ENCODE results near the gene LAMB4. TPM values are rescaled to one million over a fixed set of nuclear protein-coding genes. Genes with fewer than 3 reads are reported as not detected.

The LAMB4 gene
- polyA plus RNA-seq, 3 donors: 2.0 to 7.3 (median 2.2) TPM

- no peak for DNase-seq
These were observed 50.9 kb downstream of the LAMB4 start for GRCh38 chr7:108079276-108079647.

GRCh38 chr7:108078691-108079090 lies 51.5 kb downstream of the LAMB4 start:
- DNase-seq: no peak

- DNase-seq: no peak
These were observed 51.9 kb downstream of the LAMB4 start for GRCh38 chr7:108078211-108078673.

DNA sequence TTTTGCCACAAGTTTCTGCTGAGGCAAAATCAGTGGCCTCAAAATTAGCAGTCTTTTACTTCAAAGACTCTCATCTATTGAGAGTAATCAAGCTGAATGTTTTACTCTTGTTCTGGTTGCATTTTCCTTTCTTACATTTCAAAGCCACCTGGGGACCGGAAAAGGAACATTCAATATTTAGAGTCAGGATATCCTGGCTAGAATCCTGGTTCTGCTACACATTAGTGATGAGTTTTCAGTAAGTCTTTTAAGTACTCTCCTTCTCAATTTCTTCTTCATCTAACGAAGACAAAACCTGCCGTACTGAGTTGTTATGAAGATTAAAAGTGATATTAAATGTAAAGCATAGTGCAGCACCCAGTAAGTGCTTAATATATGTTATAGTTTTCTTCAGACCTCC lies 52.5 kb downstream of the LAMB4 start:
- no peak for DNase-seq

DNA sequence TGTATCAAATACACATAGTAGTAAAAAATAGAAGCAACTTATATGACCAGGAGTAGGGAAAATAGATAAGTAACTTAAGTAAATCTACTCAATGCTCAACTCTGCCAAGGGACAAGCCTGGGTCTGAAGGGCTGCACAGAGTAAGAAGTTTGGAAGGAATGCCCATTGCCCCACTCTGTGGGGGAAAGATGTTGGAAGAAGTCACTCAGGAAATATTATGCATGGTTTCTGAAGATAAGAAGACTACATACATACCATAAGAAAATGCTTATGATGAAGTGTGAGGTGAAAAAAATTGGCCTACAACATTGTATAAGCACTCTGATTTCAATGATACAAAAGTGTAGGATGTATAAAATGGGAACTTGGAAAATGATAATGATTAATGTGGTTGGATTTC lies 54.0 kb downstream of the LAMB4 start:
- DNase-seq: no peak

- no peak for DNase-seq
These were observed 56.7 kb downstream of the LAMB4 start for GRCh38 chr7:108073305-108074070.

GRCh38 chr7:108072739-108073138 lies 57.4 kb downstream of the LAMB4 start:
- no peak for DNase-seq

- no peak for DNase-seq
These were observed 58.0 kb downstream of the LAMB4 start for GRCh38 chr7:108072116-108072515.

- no peak for DNase-seq
These were observed 58.6 kb downstream of the LAMB4 start for GRCh38 chr7:108071551-108071950.

DNA sequence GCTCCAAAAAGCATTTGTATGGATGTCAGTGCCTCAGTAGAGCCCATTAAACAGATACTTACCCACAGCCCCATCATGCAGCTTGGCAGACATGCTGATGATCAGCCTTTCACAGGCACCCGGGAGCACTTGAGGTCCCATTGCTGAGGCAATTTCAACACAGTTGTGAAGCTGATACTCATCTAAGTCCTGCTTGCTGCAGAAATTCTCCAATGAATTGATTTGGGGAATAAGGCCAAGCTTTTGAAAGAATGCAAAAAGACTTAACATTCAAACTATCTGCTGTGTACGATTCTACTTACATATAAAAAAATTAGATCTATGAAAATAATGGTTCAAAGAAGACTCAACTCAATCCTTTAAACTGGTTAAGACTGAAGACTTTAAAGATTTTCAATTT lies 60.5 kb downstream of the LAMB4 start:
- no peak for DNase-seq

DNA sequence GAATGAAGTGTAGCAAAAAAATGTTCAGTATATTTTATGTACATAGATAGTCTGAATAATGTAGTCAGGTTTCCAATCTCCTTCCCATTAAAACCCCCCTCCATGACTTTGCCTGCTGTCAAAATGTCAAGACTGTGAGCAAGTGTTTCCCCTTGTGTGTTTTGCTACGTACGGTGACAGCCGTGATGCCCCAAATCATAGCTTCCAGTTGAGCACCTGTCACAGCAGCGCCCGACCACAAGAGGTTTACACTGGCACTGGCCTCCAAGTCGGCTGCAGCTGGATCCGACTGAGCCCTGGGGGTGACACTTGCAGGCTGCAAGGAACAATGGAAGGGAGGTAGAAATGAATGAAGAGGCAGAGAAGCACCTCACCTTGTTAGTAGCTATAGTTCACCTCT lies 62.3 kb downstream of the LAMB4 start:
- no peak for DNase-seq

- no peak for DNase-seq
These were observed 63.7 kb downstream of the LAMB4 start for GRCh38 chr7:108066486-108066885.

- DNase-seq: no peak
These were observed 66.6 kb downstream of the LAMB4 start for GRCh38 chr7:108063520-108063933.

GRCh38 chr7:108062250-108063014 lies 67.7 kb downstream of the LAMB4 start:
- no peak for DNase-seq

DNA sequence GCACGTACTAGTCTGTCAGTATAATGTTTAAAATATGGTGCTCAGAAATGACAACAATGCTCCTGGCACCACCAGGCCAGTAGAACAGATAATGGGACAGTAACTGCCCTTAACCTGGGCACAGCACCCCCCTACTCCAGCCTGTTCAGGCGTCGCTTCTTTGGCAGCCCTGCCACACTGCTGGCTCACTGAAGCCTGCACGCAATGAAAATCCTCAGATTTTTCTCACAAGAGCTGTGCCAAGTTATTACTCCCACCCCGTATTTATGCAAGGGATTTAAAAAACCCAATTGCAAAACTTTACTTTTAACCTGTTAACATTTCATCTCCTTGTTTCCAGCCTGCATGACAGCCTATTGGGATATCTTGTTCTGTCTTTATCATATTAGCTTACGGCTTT lies 70.6 kb downstream of the LAMB4 start:
- DNase-seq: no peak

DNA sequence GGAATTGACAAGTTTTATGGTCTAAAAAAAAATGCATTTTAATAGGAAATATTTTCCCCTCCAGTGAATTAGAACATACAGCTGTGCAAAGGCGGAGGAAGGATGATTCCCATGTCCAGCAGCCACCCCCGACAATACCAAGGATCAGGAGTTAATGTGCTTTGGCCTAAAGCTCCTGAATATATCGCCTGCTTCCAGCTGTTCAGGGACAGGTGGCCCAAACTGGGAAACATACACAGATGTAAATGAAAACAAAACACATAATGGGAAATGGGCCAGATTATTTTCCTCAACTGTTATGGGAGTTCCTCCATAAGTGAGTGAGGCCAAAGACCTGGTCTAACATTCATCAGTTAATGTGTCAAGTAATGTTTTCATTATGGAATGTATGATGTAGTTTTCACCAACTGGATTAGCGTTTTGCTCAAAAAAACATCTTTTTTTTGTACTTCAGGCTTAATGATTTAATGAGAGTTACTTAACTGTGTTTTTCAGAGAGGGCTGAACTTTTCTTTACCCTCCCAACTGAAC lies 72.1 kb downstream of the LAMB4 start:
- DNase-seq: peak; percentile 81

DNA sequence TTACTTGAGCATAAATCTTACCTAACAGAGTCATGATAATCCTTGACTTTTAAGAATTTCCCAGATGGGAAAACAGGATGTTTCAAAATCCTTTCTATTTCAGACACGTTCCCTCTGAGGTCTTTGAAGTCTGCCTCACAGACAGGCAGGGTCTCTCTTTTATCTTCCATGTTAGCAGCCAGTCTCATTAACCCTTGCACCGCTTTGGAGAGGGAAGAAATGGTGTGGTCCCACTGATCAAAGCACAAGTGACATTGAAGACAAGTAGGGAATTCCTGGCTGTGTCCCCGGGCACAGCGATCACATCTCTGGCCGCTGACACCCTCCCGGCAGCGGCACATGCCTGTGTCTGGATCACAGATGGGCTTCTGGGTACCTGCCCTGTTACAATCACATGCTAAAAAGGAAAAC lies 74.5 kb downstream of the LAMB4 start:
- DNase-seq: no peak

- DNase-seq: no peak
These were observed 75.6 kb downstream of the LAMB4 start for GRCh38 chr7:108054537-108054936.

DNA sequence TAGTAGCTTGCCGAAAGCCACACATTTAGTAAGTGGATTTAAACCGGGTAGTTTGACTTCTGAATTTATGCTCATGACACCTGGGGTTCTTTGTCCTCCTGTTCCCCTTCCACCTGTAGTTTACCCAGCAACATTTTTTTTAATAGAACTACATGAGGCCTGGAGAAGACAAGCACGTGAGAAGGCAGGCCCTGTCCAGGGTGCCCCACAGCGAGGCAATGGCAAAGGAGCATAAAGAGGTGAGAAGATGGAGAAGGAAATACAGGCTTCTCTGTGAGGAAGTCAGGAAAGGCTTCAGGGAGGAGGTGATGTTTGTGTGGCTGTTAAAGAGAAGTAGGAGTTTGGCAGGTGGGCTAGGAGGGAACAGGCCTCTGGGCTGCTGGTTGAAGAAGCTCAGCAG lies 76.9 kb downstream of the LAMB4 start:
- no peak for DNase-seq

GRCh38 chr7:108051454-108051853 lies 78.7 kb downstream of the LAMB4 start:
- no peak for DNase-seq

- no peak for DNase-seq
These were observed 80.2 kb downstream of the LAMB4 start for GRCh38 chr7:108049962-108050361.

- no peak for DNase-seq
These were observed 81.7 kb downstream of the LAMB4 start for GRCh38 chr7:108048422-108048821.

- DNase-seq: no peak
These were observed 83.1 kb downstream of the LAMB4 start for GRCh38 chr7:108046952-108047506.

Data from renal pelvis (tissue), 4 donors.